ENCODE results near the gene NCDN.

NCDN gene

GRCh38 chr1:35563166-35563565, 5.6 kb downstream of the NCDN start:
- no peak for DNase-seq (ENCODE audit: low read depth)
- no peak for TF ChIP-seq CTCF (IDR thresholded peaks at IDR 0.05; ENCODE audit: low read length, missing control alignments)
- H3K4me3 ChIP-seq (replicated peaks; ENCODE audit: low read depth, low read length): no peak overlapping the region

- no peak overlapping the region for H3K4me3 ChIP-seq (replicated peaks; ENCODE audit: low read depth, low read length)
- peak; percentile 85 for DNase-seq (ENCODE audit: low read depth)
- TF ChIP-seq CTCF (IDR thresholded peaks at IDR 0.05; ENCODE audit: low read length, missing control alignments): peak; percentile 87
Observed at GRCh38 chr1:35564037-35564883, 6.7 kb downstream of the NCDN start.

- no peak for TF ChIP-seq CTCF (IDR thresholded peaks at IDR 0.05; ENCODE audit: low read length, missing control alignments)
- DNase-seq (ENCODE audit: low read depth): no peak
- H3K4me3 ChIP-seq (replicated peaks; ENCODE audit: low read depth, low read length): no peak overlapping the region
Observed at GRCh38 chr1:35564884-35565741, 7.5 kb downstream of the NCDN start.

GRCh38 chr1:35565742-35566133, 8.1 kb downstream of the NCDN start:
- H3K4me3 ChIP-seq (replicated peaks; ENCODE audit: low read depth, low read length): no peak overlapping the region
- no peak for TF ChIP-seq CTCF (IDR thresholded peaks at IDR 0.05; ENCODE audit: low read length, missing control alignments)
- DNase-seq (ENCODE audit: low read depth): no peak

- no peak overlapping the region for H3K4me3 ChIP-seq (replicated peaks; ENCODE audit: low read depth, low read length)
- no peak for TF ChIP-seq CTCF (IDR thresholded peaks at IDR 0.05; ENCODE audit: low read length, missing control alignments)
- no peak for DNase-seq (ENCODE audit: low read depth)
Observed at GRCh38 chr1:35567947-35568558, 10.5 kb downstream of the NCDN start.

GRCh38 chr1:35568975-35569395, 11.4 kb downstream of the NCDN start:
- H3K4me3 ChIP-seq (replicated peaks; ENCODE audit: low read depth, low read length): no peak overlapping the region
- peak; percentile 90 for TF ChIP-seq CTCF (IDR thresholded peaks at IDR 0.05; ENCODE audit: low read length, missing control alignments)
- DNase-seq (ENCODE audit: low read depth): peak; percentile 79
